PC-9 (cell line): ENCODE data around the gene ZNF235. TPM values are rescaled to one million over a fixed set of nuclear protein-coding genes. Genes with fewer than 3 reads are reported as not detected.

Experiments
- BruUV-seq: library from RNA; stranded (reverse); fragments of 400-500 nt; replicated peaks from 2 replicates; lab custom pipeline; 2021; lab: Mats Ljungman, UMichigan
- CTCF ChIA-PET: fragments of 300-600 bp; sonication (Branson Sonifier 250); formaldehyde crosslinking; loops from one replicate; lab custom pipeline; 2022; ENCODE audit warnings: antibody characterized with exemption; lab: Charles Lee
- POLR2A ChIA-PET: fragments of 300-600 bp; sonication (Branson Sonifier 250); formaldehyde crosslinking; loops from one replicate; lab custom pipeline; 2022; ENCODE audit warnings: antibody characterized with exemption; ENCODE audit not compliant: unreplicated experiment; lab: Charles Lee
- DNase-seq, 2 experiments: peaks; one replicate each; pipeline versions ENCODE4 v3.0.0 to v3.0.0-alpha.2; 2015 to 2022; ENCODE audit warnings: mixed read lengths in 1 of 2
- H2AFZ ChIP-seq: fragments of 200-600 bp; sonication (generic); 2 replicates; pipeline ENCODE4 v1.8.1; 2017; ENCODE audit warnings: antibody characterized with exemption
- H3F3A ChIP-seq: fragments of 200-600 bp; sonication (generic); 2 replicates; pipeline ENCODE4 v1.8.1; 2017; ENCODE audit warnings: antibody characterized with exemption, mild to moderate bottlenecking, low read depth; ENCODE audit not compliant: insufficient read depth
- H3K27ac ChIP-seq: fragments of 200-600 bp; sonication (generic); 2 replicates; pipeline ENCODE4 v1.6.1; 2016; ENCODE audit warnings: mixed run types
- H3K27me3 ChIP-seq: fragments of 200-600 bp; sonication (generic); 2 replicates; pipeline ENCODE4 v1.6.1; 2016; ENCODE audit warnings: low read depth, mixed run types; ENCODE audit not compliant: insufficient read depth
- H3K36me3 ChIP-seq: fragments of 200-600 bp; sonication (generic); 2 replicates; pipeline ENCODE4 v1.6.1; 2016; ENCODE audit warnings: low read depth, mixed run types
- H3K4me1 ChIP-seq: fragments of 200-600 bp; sonication (generic); replicated peaks from 2 replicates; pipeline ENCODE4 v1.6.1; 2016; ENCODE audit warnings: mixed run types; ENCODE audit not compliant: insufficient read depth
- H3K4me2 ChIP-seq: fragments of 200-600 bp; sonication (generic); 2 replicates; pipeline ENCODE4 v1.6.1; 2017; ENCODE audit warnings: mixed run types
- H3K4me3 ChIP-seq: fragments of 200-600 bp; sonication (generic); 2 replicates; pipeline ENCODE4 v1.6.1; 2016; ENCODE audit warnings: mixed run types
- H3K79me2 ChIP-seq: fragments of 200-600 bp; sonication (generic); 2 replicates; pipeline ENCODE4 v1.6.1; 2017; ENCODE audit warnings: low read depth, mixed run types
- H3K9me2 ChIP-seq: fragments of 200-600 bp; sonication (generic); 2 replicates; pipeline ENCODE4 v1.8.1; 2017; ENCODE audit warnings: mild to moderate bottlenecking; ENCODE audit not compliant: insufficient read depth
- H3K9me3 ChIP-seq: fragments of 200-600 bp; sonication (generic); 2 replicates; pipeline ENCODE4 v1.8.1; 2016; ENCODE audit warnings: low read depth; ENCODE audit not compliant: insufficient read depth
- H4K20me1 ChIP-seq: fragments of 200-600 bp; sonication (generic); 2 replicates; pipeline ENCODE4 v1.8.1; 2017; ENCODE audit not compliant: insufficient read depth
- CTCF ChIP-seq: fragments of 200-600 bp; sonication (generic); conservative IDR thresholded peaks from 2 replicates; pipeline ENCODE4 v1.6.1; 2017; ENCODE audit warnings: mixed run types, antibody characterized with exemption, mild to moderate bottlenecking, moderate library complexity
- EZH2 ChIP-seq: fragments of 200-600 bp; sonication (generic); IDR thresholded peaks from 2 replicates; pipeline ENCODE4 v1.8.0; 2017; ENCODE audit warnings: antibody characterized with exemption, low read depth
- intact Hi-C: fragments of 100-400 bp; cut with micrococcal nuclease; formaldehyde crosslinking; loops from one replicate; pipeline ENCODE4 v1.10.0; 2022; ENCODE audit not compliant: unreplicated experiment
- total RNA-seq: library from RNA; stranded (reverse); gene quantifications from 2 replicates; pipeline ENCODE4 v1.2.3, GENCODE V29; 2021

ZNF235 gene
- total RNA-seq, 1 experiment from 2014 or later = 4.3 TPM

GRCh38 chr19:44315883-44316282, 11.1 kb upstream of the ZNF235 start:
- Histone ChIP-seq H3K4me3 (no peak overlapping the region), H3K27me3 (no peaks in the 10 kb centered on the region), H3K4me2 (no peak overlapping the region), H2AFZ (no peak overlapping the region), H4K20me1 (no peaks in the 10 kb centered on the region), H3F3A (no peaks in the 10 kb centered on the region), H3K9me2 (no peaks in the 10 kb centered on the region; the same call in none of the 2 replicates), H3K36me3 (no peaks in the 10 kb centered on the region), H3K79me2 (no peaks in the 10 kb centered on the region), H3K27ac (no peak overlapping the region), H3K4me1 (no peaks in the 10 kb centered on the region), H3K9me3 (peaks cover 28% of the 10 kb centered on the region)
- TF ChIP-seq EZH2 (no peak), CTCF (no peak)
- no TSS peak for BruUV-seq
- no peak for DNase-seq
- ChIA-PET POLR2A (no interaction called here), CTCF (no interaction called here)
- intact Hi-C loops = no loop called here

GRCh38 chr19:44313231-44313630, 8.4 kb upstream of the ZNF235 start:
- H3K9me2 ChIP-seq = no peaks in the 10 kb centered on the region; the same call in none of the 2 replicates
- no peak overlapping the region for H2AFZ ChIP-seq
- H3K4me2 ChIP-seq = no peak overlapping the region
- no peaks in the 10 kb centered on the region for H3K36me3 ChIP-seq
- ChIA-PET CTCF (no interaction called here), POLR2A (no interaction called here)
- no peaks in the 10 kb centered on the region for H4K20me1 ChIP-seq
- peaks cover 9% of the 10 kb centered on the region; the same call in 1 of the 2 replicates for H3K9me3 ChIP-seq
- no peak overlapping the region for H3K4me3 ChIP-seq
- no TSS peak for BruUV-seq
- H3K27me3 ChIP-seq = no peaks in the 10 kb centered on the region
- H3K27ac ChIP-seq = no peak overlapping the region
- intact Hi-C loops = no loop called here
- no peak for DNase-seq
- H3F3A ChIP-seq = no peaks in the 10 kb centered on the region
- TF ChIP-seq EZH2 (no peak), CTCF (no peak)
- H3K4me1 ChIP-seq = no peaks in the 10 kb centered on the region
- no peaks in the 10 kb centered on the region for H3K79me2 ChIP-seq

GRCh38 chr19:44308011-44308410, 3.2 kb upstream of the ZNF235 start:
- DNase-seq = no peak
- intact Hi-C loops = loop anchor here (10.0 kb wide), 2 partner anchors 193 to 323 kb away; partner anchors contain the start of genes ZNF155 and ZNF225
- H3K4me1 ChIP-seq = peaks cover 10% of the 10 kb centered on the region; the same call in 1 of the 2 replicates
- peaks cover 9% of the 10 kb centered on the region; the same call in 1 of the 2 replicates for H3F3A ChIP-seq
- H3K9me2 ChIP-seq = no peaks in the 10 kb centered on the region
- no peak overlapping the region for H2AFZ ChIP-seq
- H3K79me2 ChIP-seq = peaks cover 9% of the 10 kb centered on the region; the same call in 1 of the 2 replicates
- no peaks in the 10 kb centered on the region for H4K20me1 ChIP-seq
- CTCF ChIA-PET = interaction anchor here (0.6 kb wide), 1 partner anchor 1019 kb away, joined by 19 read pairs; no protein-coding TSS in a partner anchor
- H3K9me3 ChIP-seq = no peaks in the 10 kb centered on the region; the same call in 1 of the 2 replicates
- no peaks in the 10 kb centered on the region for H3K36me3 ChIP-seq
- H3K4me3 ChIP-seq = no peak overlapping the region
- no peak overlapping the region for H3K4me2 ChIP-seq
- no peak overlapping the region for H3K27ac ChIP-seq
- no TSS peak for BruUV-seq
- TF ChIP-seq EZH2 (no peak), CTCF (no peak)
- no peaks in the 10 kb centered on the region for H3K27me3 ChIP-seq
- POLR2A ChIA-PET = no interaction called here
